H1 (cell line): Measurements from ENCODE around the gene SEMA6D. TPM values are rescaled to one million over a fixed set of nuclear protein-coding genes. Genes with fewer than 3 reads are reported as not detected.

Experiments used
- CTCF ChIA-PET: fragments of 300-600 bp; sonication (Branson Sonifier 250); formaldehyde crosslinking; loops from one replicate; lab custom pipeline; 2021; ENCODE audit not compliant: partially characterized antibody; lab: Charles Lee
- POLR2A ChIA-PET: fragments of 300-600 bp; sonication (Branson Sonifier 250); formaldehyde crosslinking; loops from one replicate; lab custom pipeline; 2021; ENCODE audit warnings: inconsistent platforms; ENCODE audit not compliant: partially characterized antibody; lab: Charles Lee
- DNase-seq, 2 experiments: peaks; one replicate each; pipeline versions ENCODE4 v3.0.0 to v3.0.0-alpha.2; 2010 to 2022; ENCODE audit warnings: low spot score in 2 of 2, low read depth in 1 of 2, mixed read lengths in 1 of 2
- FAIRE-seq: peaks from 2 replicates; lab custom pipeline; 2011; peaks lifted over from hg19 to GRCh38; lab: Jason Lieb, UNC
- H2AFZ ChIP-seq: 2 replicates; pipeline ENCODE4 v1.8.1; 2012; ENCODE audit warnings: low read length, inconsistent platforms
- H2AK5ac ChIP-seq: 2 replicates; pipeline ENCODE4 v1.6.1; 2013; ENCODE audit warnings: low read depth, low read length
- H2BK120ac ChIP-seq: replicated peaks from 2 replicates; pipeline ENCODE3; 2013; ENCODE audit warnings: low read depth, low read length, inconsistent platforms
- H2BK12ac ChIP-seq: 2 replicates; pipeline ENCODE4 v1.6.1; 2013; ENCODE audit warnings: low read depth, low read length
- H2BK15ac ChIP-seq: 2 replicates; pipeline ENCODE4 v1.6.1; 2013; ENCODE audit warnings: low read length
- H2BK20ac ChIP-seq: 2 replicates; pipeline ENCODE4 v1.6.1; 2013; ENCODE audit warnings: low read length
- H2BK5ac ChIP-seq: 2 replicates; pipeline ENCODE4 v1.6.1; 2013; ENCODE audit warnings: low read depth, low read length
- H3K14ac ChIP-seq: 2 replicates; pipeline ENCODE4 v1.6.1; 2013; ENCODE audit warnings: inconsistent platforms; ENCODE audit not compliant: insufficient read length
- H3K18ac ChIP-seq: 2 replicates; pipeline ENCODE4 v1.6.1; 2013; ENCODE audit warnings: low read length; ENCODE audit errors: extremely low read depth
- H3K23ac ChIP-seq: 2 replicates; pipeline ENCODE4 v1.6.1; 2013; ENCODE audit warnings: inconsistent platforms; ENCODE audit not compliant: insufficient read length
- H3K23me2 ChIP-seq: 2 replicates; pipeline ENCODE4 v1.6.1; 2013; ENCODE audit warnings: low read depth, low read length
- H3K27ac ChIP-seq: 2 replicates; pipeline ENCODE4 v1.6.1; 2011; ENCODE audit warnings: low read depth, low read length, inconsistent platforms
- H3K27me3 ChIP-seq, 4 experiments: replicated peaks in 1 of 4; 1 replicate in 1 of 4; 2 replicates in 3 of 4; pipeline versions ENCODE4 v1.6.1 to v1.8.1; 2011 to 2013; ENCODE audit warnings: low read length in 3 of 4, mild to moderate bottlenecking in 3 of 4, inconsistent platforms in 2 of 4, mixed read lengths in 2 of 4, moderate library complexity in 1 of 4; ENCODE audit not compliant: control insufficient read depth in 3 of 4, insufficient read depth in 3 of 4; ENCODE audit errors: extremely low read depth in 1 of 4
- H3K36me3 ChIP-seq, 4 experiments: 2 replicates each; pipeline versions ENCODE4 v1.6.1 to v1.8.1; 2011 to 2013; ENCODE audit warnings: mild to moderate bottlenecking in 4 of 4, low read length in 3 of 4, moderate library complexity in 2 of 4, control low read depth in 1 of 4, inconsistent platforms in 1 of 4; ENCODE audit not compliant: insufficient read depth in 4 of 4, control insufficient read depth in 2 of 4
- H3K4ac ChIP-seq: replicated peaks from 2 replicates; pipeline ENCODE3; 2013; ENCODE audit warnings: low read length, low read depth, mixed read lengths, inconsistent platforms; ENCODE audit not compliant: insufficient read length
- H3K4me1 ChIP-seq, 4 experiments: replicated peaks in 1 of 4; 1 replicate in 1 of 4; 2 replicates in 3 of 4; pipeline versions ENCODE4 v1.6.1 to v1.8.1; 2011 to 2013; ENCODE audit warnings: low read length in 3 of 4, inconsistent platforms in 2 of 4, mixed read lengths in 1 of 4; ENCODE audit not compliant: insufficient read depth in 4 of 4, control insufficient read depth in 3 of 4
- H3K4me2 ChIP-seq, 2 experiments: 2 replicates each; pipeline versions ENCODE4 v1.6.1 to v1.8.1; 2011 to 2013; ENCODE audit warnings: low read depth in 2 of 2, low read length in 2 of 2, control low read depth in 1 of 2, inconsistent platforms in 1 of 2, mild to moderate bottlenecking in 1 of 2; ENCODE audit not compliant: insufficient read depth in 1 of 2
- H3K4me3 ChIP-seq, 4 experiments: fragments of 200-600, 300-600 bp in 1 of 4; sonication (generic), shearing (Covaris generic), sonication (Bioruptor Twin) in 1 of 4; 2 replicates each; pipeline versions ENCODE4 v1.5.1 to v1.8.1; 2011 to 2016; ENCODE audit warnings: low read length in 4 of 4, low read depth in 3 of 4, control low read depth in 2 of 4, inconsistent platforms in 2 of 4, mild to moderate bottlenecking in 2 of 4, mixed read lengths in 1 of 4, moderate library complexity in 1 of 4; ENCODE audit not compliant: insufficient read depth in 2 of 4; ENCODE audit errors: extremely low read depth in 1 of 4
- H3K56ac ChIP-seq: replicated peaks from 2 replicates; pipeline ENCODE3; 2013; ENCODE audit warnings: low read depth, mild to moderate bottlenecking, mixed read lengths, low read length, inconsistent platforms; ENCODE audit not compliant: insufficient read length
- H3K79me1 ChIP-seq: 2 replicates; pipeline ENCODE4 v1.6.1; 2013; ENCODE audit warnings: low read depth, low read length, control low read depth
- H3K79me2 ChIP-seq, 2 experiments: 2 replicates each; pipeline versions ENCODE4 v1.6.1 to v1.8.1; 2012 to 2013; ENCODE audit warnings: low read length in 2 of 2, mild to moderate bottlenecking in 2 of 2, inconsistent platforms in 1 of 2; ENCODE audit not compliant: insufficient read depth in 2 of 2, control insufficient read depth in 1 of 2
- H3K9ac ChIP-seq, 4 experiments: replicated peaks in 1 of 4; 1 replicate in 1 of 4; 2 replicates in 3 of 4; pipeline versions ENCODE4 v1.6.1 to v1.8.1; 2011 to 2013; ENCODE audit warnings: low read depth in 3 of 4, low read length in 3 of 4, control low read depth in 2 of 4, mild to moderate bottlenecking in 2 of 4, moderate library complexity in 2 of 4, inconsistent platforms in 1 of 4; ENCODE audit errors: extremely low read depth in 1 of 4
- H3K9me3 ChIP-seq, 2 experiments: 2 replicates each; pipeline versions ENCODE4 v1.6.1 to v1.8.1; 2012 to 2013; ENCODE audit warnings: mild to moderate bottlenecking in 2 of 2, moderate library complexity in 2 of 2, control low read depth in 1 of 2, inconsistent platforms in 1 of 2, low read depth in 1 of 2, low read length in 1 of 2, mixed read lengths in 1 of 2; ENCODE audit not compliant: insufficient read depth in 2 of 2
- H4K20me1 ChIP-seq, 2 experiments: replicated peaks in 1 of 2; 2 replicates each; pipeline versions ENCODE3 to v1.8.1; 2011 to 2013; ENCODE audit warnings: inconsistent platforms in 2 of 2, low read length in 2 of 2, mild to moderate bottlenecking in 1 of 2; ENCODE audit not compliant: insufficient read depth in 2 of 2, control insufficient read depth in 1 of 2
- H4K5ac ChIP-seq: 2 replicates; pipeline ENCODE4 v1.6.1; 2013; ENCODE audit warnings: low read length, low read depth, mixed read lengths, inconsistent platforms; ENCODE audit not compliant: insufficient read length
- H4K8ac ChIP-seq: 2 replicates; pipeline ENCODE4 v1.8.0; 2013; ENCODE audit warnings: mild to moderate bottlenecking, moderate library complexity, low read length, inconsistent platforms; ENCODE audit not compliant: insufficient read depth; ENCODE audit errors: extremely low read depth
- H4K91ac ChIP-seq: replicated peaks from 2 replicates; pipeline ENCODE3; 2013; ENCODE audit warnings: low read length, mixed read lengths, inconsistent platforms; ENCODE audit not compliant: insufficient read length
- BACH1 ChIP-seq: IDR thresholded peaks from 2 replicates; pipeline ENCODE4 v1.6.1; 2012; ENCODE audit warnings: low read length, improper control_type of control experiment
- BRCA1 ChIP-seq: IDR thresholded peaks from 2 replicates; pipeline ENCODE4 v1.6.1; 2012; ENCODE audit warnings: low read depth, low read length, improper control_type of control experiment
- CREB1 ChIP-seq: IDR thresholded peaks from 2 replicates; pipeline ENCODE4 v1.6.1; 2012; ENCODE audit warnings: inconsistent platforms
- CTBP2 ChIP-seq: IDR thresholded peaks from 2 replicates; pipeline ENCODE4 v1.7.0; 2011; ENCODE audit warnings: borderline replicate concordance, mild to moderate bottlenecking, moderate library complexity, mixed read lengths, low read length; ENCODE audit not compliant: insufficient read depth, insufficient read length
- JUND ChIP-seq: IDR thresholded peaks from 2 replicates; pipeline ENCODE4 v1.6.1; 2011; ENCODE audit warnings: mild to moderate bottlenecking, improper control_type of control experiment, low read length
- RAD21 ChIP-seq, 2 experiments: IDR thresholded peaks in 1 of 2; conservative IDR thresholded peaks in 1 of 2; 2 replicates each; pipeline ENCODE4 v1.6.1; 2011; ENCODE audit warnings: low read depth in 2 of 2, low read length in 2 of 2, improper control_type of control experiment in 1 of 2, inconsistent platforms in 1 of 2, mild to moderate bottlenecking in 1 of 2, moderate library complexity in 1 of 2
- RNF2 ChIP-seq: fragments of 200-900, 300-1000 bp; sonication (generic); IDR thresholded peaks from 2 replicates; pipeline ENCODE4 v1.7.1; 2016; ENCODE audit warnings: borderline replicate concordance, low read depth, mild to moderate bottlenecking, antibody characterized with exemption, low read length; ENCODE audit not compliant: poor library complexity, severe bottlenecking; ENCODE audit errors: missing control alignments
- RXRA ChIP-seq: IDR thresholded peaks from 2 replicates; pipeline ENCODE4 v1.6.1; 2011; ENCODE audit warnings: low read depth, mild to moderate bottlenecking, low read length, moderate library complexity; ENCODE audit not compliant: insufficient read depth
- SIX5 ChIP-seq: IDR thresholded peaks from 2 replicates; pipeline ENCODE4 v1.6.1; 2011; ENCODE audit warnings: mild to moderate bottlenecking, low read depth, low read length
- WGBS, 2 experiments: shearing (Covaris generic) in 1 of 2; methylation state at CpG; one replicate each; pipeline versions ENCODE4 v1.1.6 to v1.1.7; 2013 to 2015; ENCODE audit warnings: low lambda C conversion rate in 2 of 2, mixed read lengths in 2 of 2, inconsistent platforms in 1 of 2, low coverage in 1 of 2, missing lambda C conversion rate in 1 of 2; ENCODE audit not compliant: insufficient replicate concordance in 2 of 2, insufficient coverage in 1 of 2, insufficient read length in 1 of 2; ENCODE audit errors: extremely low coverage in 1 of 2, missing lambda C conversion rate in 1 of 2; 5-methylcytosine and 5-hydroxymethylcytosine counted together
- polyA plus RNA-seq, 7 experiments: library from polyadenylated mRNA; depleted of rRNA in 3 of 7; stranded (reverse) in 5 of 7; unstranded in 2 of 7; fragments of >200 nt in 5 of 7; fragments of 200-250 nt in 2 of 7; gene quantifications; 1 replicate in 5 of 7; 2 replicates in 1 of 7; 4 replicates in 1 of 7; pipeline versions ENCODE4 v1.2.1 to v1.2.3, GENCODE V29; 2011 to 2013; ENCODE audit warnings: missing spikeins in 2 of 7, mixed read lengths in 2 of 7
- total RNA-seq: library from RNA; stranded (reverse); fragmentation: NEBNext Ultra II Directional; extraction: Animal tissue kit (Norgen Biotek cat#: 25700); gene quantifications from 2 replicates; pipeline ENCODE4 v1.2.1, GENCODE V29; 2021
- TF ChIP-seq, protein P1 (sequence below): IDR thresholded peaks from 2 replicates; pipeline ENCODE4 v1.6.1; 2012; ENCODE audit warnings: low read length, inconsistent platforms

SEMA6D gene
- total and polyA plus RNA-seq, 2 of the 8 experiments (the other 6 are each of a cell fraction or from before 2014, with no cell fraction given) = 2.2 to 3.8 TPM

DNA sequence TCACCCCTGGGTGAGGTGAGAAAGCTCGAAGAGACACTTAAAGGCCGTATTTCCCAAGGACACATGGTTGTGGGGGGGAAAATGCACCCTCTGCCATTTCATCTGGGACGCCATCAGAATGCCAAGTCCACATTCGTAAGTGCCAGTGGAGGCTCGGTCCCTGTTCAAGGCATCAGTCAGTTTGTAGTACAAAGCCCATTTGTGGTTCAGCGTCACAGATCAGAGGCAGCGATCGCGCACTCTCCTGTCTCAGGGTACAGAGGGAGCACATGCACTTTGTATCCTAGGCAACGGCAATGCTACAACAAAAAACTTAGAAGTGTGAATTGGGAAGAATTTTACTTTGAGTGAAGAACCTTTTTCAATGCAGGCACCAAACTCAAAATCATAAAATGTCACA, 27.2 kb downstream of the SEMA6D start:
- peaks cover 0 to 8% (median 5%) of the 10 kb centered on the region in 4 experiments; a peak in 5 of 7 replicates for H3K27me3 ChIP-seq
- H2AK5ac ChIP-seq = no peak overlapping the region
- H4K91ac ChIP-seq = no peak overlapping the region
- no peak overlapping the region for H3K27ac ChIP-seq
- no peak overlapping the region for H2BK15ac ChIP-seq
- H2BK12ac ChIP-seq = no peak overlapping the region
- H3K9ac ChIP-seq = no peak overlapping the region
- H2BK5ac ChIP-seq = no peak overlapping the region
- no peaks in the 10 kb centered on the region; a peak in 1 of 8 replicates for H3K36me3 ChIP-seq
- no peak overlapping the region for H3K4me2 ChIP-seq
- ChIA-PET POLR2A (no interaction called here), CTCF (interaction anchor here (1.0 to 1.2 kb wide), 2 partner anchors 17 to 244 kb away, joined by 3 to 4 read pairs; no protein-coding TSS in a partner anchor)
- no peaks in the 10 kb centered on the region for H3K9me3 ChIP-seq
- peaks cover 7 to 14% (median 10%) of the 10 kb centered on the region in 4 experiments for H3K4me1 ChIP-seq
- no peak overlapping the region for H4K5ac ChIP-seq
- H2BK120ac ChIP-seq = no peak overlapping the region
- FAIRE-seq (no peak), DNase-seq (no peak)
- H4K20me1 ChIP-seq = no peaks in the 10 kb centered on the region
- no peak overlapping the region for H2BK20ac ChIP-seq
- H3K23me2 ChIP-seq = no peaks in the 10 kb centered on the region
- H2AFZ ChIP-seq = no peak overlapping the region
- H3K23ac ChIP-seq = no peak overlapping the region
- H3K79me2 ChIP-seq = no peaks in the 10 kb centered on the region
- no peak overlapping the region for H4K8ac ChIP-seq
- H3K18ac ChIP-seq = no peak overlapping the region
- no peak overlapping the region for H3K4ac ChIP-seq
- H3K14ac ChIP-seq = no peak overlapping the region
- 89% methylated on average over 10 of the region's 10 CpGs; no CpG with 5 or more reads in 1 of the 2 experiments for WGBS, 2 experiments
- no peaks in the 10 kb centered on the region for H3K79me1 ChIP-seq
- H3K4me3 ChIP-seq = no peak overlapping the region
- no peak overlapping the region for H3K56ac ChIP-seq
- TF ChIP-seq CREB1 = no peak
- no peak for TF ChIP-seq BRCA1
- TF ChIP-seq BACH1 = no peak
- no peak for TF ChIP-seq JUND
- no peak for TF ChIP-seq SIX5
- no peak for TF ChIP-seq RXRA
- TF ChIP-seq, protein P1, sequence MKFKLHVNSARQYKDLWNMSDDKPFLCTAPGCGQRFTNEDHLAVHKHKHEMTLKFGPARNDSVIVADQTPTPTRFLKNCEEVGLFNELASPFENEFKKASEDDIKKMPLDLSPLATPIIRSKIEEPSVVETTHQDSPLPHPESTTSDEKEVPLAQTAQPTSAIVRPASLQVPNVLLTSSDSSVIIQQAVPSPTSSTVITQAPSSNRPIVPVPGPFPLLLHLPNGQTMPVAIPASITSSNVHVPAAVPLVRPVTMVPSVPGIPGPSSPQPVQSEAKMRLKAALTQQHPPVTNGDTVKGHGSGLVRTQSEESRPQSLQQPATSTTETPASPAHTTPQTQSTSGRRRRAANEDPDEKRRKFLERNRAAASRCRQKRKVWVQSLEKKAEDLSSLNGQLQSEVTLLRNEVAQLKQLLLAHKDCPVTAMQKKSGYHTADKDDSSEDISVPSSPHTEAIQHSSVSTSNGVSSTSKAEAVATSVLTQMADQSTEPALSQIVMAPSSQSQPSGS = no peak
- TF ChIP-seq CTBP2 = no peak
- TF ChIP-seq RAD21 (IDR thresholded peaks at IDR 0.05 in 1 of 2, conservative IDR thresholded peaks at IDR 0.05 in 1 of 2; ENCODE audit: low read depth in 2 of 2, low read length in 2 of 2) = no peak
- TF ChIP-seq RNF2 = no peak
